GM12873 (cell line): ENCODE measurements around the gene GET4.

Experiments
- TF ChIP-seq, protein P1 (sequence below): IDR thresholded peaks from 2 replicates; pipeline ENCODE4 v1.5.1; 2012; ENCODE audit warnings: low read depth, mild to moderate bottlenecking, moderate library complexity, low read length, control low read depth; ENCODE audit not compliant: insufficient read depth; ENCODE audit errors: missing control alignments

The GET4 gene

DNA sequence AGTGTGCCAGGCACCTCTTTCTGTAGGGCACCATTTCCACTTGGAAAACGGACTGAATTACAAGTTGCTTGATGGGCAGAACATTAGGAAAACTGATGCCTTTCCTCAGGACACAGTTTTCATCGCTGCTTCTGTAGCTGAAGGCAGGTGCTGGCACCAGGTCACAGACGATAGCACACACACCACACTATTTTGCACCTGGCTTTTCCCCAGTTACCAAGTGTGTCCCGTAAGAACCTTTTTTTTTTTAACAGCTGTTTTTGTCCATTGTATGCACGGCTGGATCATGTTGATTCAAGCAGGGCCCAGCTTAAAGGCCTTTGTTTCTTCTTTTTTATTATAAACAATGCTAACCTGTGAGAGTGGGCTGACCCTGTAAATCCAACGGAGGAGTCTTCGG, 1.3 kb upstream of the GET4 start:
- TF ChIP-seq, protein P1, sequence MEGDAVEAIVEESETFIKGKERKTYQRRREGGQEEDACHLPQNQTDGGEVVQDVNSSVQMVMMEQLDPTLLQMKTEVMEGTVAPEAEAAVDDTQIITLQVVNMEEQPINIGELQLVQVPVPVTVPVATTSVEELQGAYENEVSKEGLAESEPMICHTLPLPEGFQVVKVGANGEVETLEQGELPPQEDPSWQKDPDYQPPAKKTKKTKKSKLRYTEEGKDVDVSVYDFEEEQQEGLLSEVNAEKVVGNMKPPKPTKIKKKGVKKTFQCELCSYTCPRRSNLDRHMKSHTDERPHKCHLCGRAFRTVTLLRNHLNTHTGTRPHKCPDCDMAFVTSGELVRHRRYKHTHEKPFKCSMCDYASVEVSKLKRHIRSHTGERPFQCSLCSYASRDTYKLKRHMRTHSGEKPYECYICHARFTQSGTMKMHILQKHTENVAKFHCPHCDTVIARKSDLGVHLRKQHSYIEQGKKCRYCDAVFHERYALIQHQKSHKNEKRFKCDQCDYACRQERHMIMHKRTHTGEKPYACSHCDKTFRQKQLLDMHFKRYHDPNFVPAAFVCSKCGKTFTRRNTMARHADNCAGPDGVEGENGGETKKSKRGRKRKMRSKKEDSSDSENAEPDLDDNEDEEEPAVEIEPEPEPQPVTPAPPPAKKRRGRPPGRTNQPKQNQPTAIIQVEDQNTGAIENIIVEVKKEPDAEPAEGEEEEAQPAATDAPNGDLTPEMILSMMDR: no peak

- TF ChIP-seq, protein P1: no peak
Measured at GRCh38 chr7:875476-876076, 778 bp upstream of the GET4 start.

GRCh38 chr7:876972-877311, 588 bp downstream of the GET4 start:
- TF ChIP-seq, protein P1: no peak

DNA sequence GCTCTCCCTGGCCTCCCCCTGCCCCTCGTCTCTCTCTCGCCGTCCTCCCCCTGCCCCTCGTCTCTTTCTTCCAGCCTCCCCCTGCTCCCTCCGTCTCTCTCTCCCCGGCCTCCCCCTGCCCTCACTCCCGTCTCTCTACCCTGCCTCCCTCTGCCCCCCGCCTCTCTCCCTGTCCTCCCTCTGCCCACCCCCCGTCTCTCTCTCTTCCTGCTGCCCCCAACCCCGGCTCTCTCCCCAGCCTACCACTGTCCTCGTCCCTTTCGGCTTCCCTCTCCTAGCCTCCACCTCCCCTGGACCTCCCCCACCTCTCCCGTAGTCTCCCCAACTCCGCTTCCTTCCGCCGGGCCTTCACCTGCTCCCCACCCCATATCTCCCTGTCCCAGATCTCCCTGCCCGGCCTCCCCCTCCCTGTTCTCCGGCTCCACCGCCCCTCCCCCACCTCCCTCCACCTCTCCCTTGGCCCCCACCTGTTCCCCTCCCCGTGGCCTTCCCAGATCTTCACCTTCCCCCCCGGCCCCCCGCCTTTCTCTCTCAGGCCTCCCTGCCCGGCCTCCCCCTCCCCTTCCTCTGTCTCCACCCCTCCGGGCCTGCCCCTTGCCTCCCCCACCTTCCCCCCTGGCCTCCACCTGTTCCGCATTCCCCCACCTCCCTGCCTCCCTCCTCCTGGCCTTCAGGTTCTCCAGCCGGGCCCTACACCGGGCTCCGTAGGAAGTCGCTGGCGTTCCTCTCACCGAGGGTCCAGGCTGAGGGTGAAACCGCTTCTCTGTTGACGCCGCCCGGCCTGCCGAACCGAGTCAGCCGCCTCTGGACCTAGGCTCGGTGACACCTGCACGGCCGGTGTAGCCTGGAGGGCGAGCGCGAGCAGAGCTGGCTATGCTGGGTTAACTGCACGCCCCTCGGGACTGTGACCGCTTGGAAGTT, 1.2 kb downstream of the GET4 start:
- TF ChIP-seq, protein P1: no peak

- TF ChIP-seq, protein P1: no peak
Measured at GRCh38 chr7:879093-879492, 2.7 kb downstream of the GET4 start.

DNA sequence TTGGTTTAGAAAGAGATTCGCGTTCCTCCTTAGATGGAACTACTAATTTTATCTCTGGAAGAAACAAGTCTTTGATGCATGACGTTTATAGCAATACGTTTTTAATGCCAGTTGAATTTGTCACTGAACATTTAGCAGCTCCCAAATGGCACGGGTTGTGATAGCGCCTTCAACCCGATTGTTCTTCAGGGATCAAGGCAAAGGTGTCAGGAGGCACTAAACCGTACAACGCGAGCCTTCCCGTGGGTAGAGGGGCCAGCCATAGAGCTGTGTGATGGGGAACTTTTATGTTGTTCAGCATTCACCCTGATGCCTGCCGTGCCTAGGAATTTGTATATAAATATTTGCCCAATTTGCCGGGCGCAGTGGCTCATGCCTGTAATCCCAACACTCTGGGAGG, 3.4 kb downstream of the GET4 start:
- TF ChIP-seq, protein P1: no peak

DNA sequence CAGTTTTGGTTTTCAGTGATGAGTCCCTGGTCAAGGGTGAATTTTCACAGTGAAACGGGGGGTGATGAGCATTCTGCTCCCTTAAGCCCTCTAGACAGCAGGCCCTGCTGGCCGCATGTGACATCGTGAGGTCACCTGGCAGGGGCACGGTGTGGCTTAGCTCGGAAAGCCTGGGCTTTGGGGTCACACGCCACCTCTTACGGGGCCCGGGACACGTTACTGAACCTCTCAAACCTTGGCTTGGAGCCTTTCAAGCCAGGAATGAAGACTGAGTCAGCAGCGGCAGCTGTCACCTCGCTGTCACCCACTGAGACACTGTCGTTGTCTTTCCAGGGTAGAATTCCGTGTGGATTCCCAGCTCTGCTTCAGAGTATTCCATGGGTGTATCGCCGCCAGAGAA, 4.1 kb downstream of the GET4 start:
- TF ChIP-seq, protein P1: no peak
